ENCODE data around the gene UNC45A.
A peak's percentile ranks its signal among the peaks of the same experiment; 100 is the strongest.
"Not testable (repeated sequence)": the region's sequence is repeated elsewhere in the genome, so short reads cannot be mapped to it uniquely, and the experiment has no call there.

Gene UNC45A

GRCh38 chr15:90897131-90897655 is 37.9 kb upstream of the UNC45A start:
- not testable (repeated sequence) for H3K9ac ChIP-seq (ENCODE audit: low read depth, low read length)

DNA sequence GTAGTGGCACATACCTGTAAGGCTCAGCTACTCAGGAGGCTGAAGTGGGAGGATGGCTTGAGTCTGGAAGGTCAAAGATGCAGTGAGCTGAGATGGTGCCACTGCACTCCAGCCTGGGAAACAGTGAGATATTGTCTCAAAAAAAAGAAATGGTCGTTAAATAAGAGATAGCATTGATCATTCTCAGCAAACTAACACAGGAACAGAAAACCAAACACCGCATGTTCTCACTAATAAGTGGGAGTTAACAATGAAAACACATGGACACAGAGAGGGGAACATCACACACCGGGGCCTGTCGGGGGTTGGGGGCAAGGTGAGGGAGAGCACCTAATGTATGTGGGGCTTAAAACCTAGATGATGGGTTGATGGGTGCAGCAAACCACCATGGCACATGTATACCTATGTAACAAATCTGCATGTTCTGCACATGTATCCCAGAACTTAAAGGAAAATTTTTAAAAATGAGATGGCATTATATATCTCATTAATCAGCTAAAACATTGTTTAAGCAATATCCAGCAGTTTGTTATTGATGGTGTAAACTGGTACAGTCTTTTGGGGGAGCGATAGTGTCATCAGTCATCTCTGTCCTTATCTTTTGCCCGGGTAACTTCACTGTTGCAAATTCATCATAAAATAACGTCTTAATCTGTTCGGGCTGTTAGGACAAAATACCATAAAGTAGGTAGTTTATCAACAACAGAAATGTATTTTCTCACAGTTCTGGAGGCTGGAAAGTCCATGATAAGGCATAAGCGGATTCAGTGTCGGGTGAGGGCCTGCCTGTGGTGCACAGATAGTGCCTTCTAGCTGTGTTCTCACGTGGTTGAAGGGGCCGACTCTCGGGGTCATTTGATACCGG is 33.7 kb upstream of the UNC45A start:
- Histone ChIP-seq H3K9me3 (ENCODE audit: control insufficient read depth, insufficient read depth, low read length) (no peaks in the 10 kb centered on the region), H3K4me1 (ENCODE audit: insufficient read depth, low read length) (no peaks in the 10 kb centered on the region), H3K36me3 (ENCODE audit: insufficient read depth, low read length) (no peaks in the 10 kb centered on the region), H3K9ac (ENCODE audit: low read depth, low read length) (peak overlapping the region; percentile 81; the same call in 1 of the 2 replicates)

More at GRCh38 chr15:90897131-90897655, 37.9 kb upstream of the UNC45A start:
- not testable (repeated sequence) for H3K4me1 ChIP-seq (ENCODE audit: insufficient read depth, low read length); H3K9me3 ChIP-seq (ENCODE audit: control insufficient read depth, insufficient read depth, low read length); H3K36me3 ChIP-seq (ENCODE audit: insufficient read depth, low read length)

DNA sequence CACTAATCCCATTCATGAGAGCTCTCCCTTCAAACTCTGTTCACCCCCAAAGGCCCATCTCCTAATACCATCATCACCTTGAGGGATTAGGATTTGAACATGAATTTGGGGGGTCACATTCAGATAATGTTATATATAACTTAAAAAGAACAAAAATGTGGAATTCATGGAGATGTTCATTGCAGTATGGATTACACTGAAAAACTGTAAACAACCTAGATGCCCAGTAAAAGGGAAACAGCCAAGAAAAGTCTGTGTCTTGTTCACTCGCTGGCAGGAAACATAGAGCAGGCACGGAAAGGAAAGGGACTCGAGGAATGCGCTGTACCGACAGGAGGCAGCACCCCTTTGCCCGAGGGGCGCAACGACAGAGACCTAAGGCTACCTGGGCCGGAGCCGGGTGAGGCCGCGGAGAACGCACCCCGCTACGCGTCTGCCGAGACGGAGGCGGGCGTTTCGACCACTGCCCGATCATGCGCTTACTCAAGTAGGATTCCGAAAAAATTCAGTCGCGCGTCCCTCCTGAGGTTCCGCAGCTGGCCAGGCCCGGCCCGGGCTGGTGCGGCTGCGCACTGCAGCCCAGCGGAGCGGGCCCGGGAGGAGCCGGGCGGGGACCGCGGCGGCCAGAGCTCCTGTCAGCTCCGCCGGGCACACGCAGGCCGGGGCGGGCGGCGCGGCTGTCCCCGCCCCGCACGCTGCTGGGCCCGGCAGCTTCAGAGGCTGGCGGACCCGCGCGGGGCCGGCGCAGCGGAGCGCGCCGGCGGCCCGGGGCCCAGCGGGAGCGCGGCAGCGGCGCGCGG is 32.8 kb upstream of the UNC45A start:
- H3K9ac ChIP-seq (ENCODE audit: low read depth, low read length), result peak overlapping the region; percentile 81
- no peaks in the 10 kb centered on the region for H3K36me3 ChIP-seq (ENCODE audit: insufficient read depth, low read length)
- H3K9me3 ChIP-seq (ENCODE audit: control insufficient read depth, insufficient read depth, low read length), result no peaks in the 10 kb centered on the region
- H3K4me1 ChIP-seq (ENCODE audit: insufficient read depth, low read length), result no peaks in the 10 kb centered on the region

GRCh38 chr15:90902840-90903732 is 32.0 kb upstream of the UNC45A start, which contains the start of gene MAN2A2:
Gene MAN2A2 (plus strand): TSS chr15:90903302. CDS start chr15:90904208, 906 bp downstream.
- H3K4me1 ChIP-seq (ENCODE audit: insufficient read depth, low read length), result no peaks in the 10 kb centered on the region
- no peaks in the 10 kb centered on the region for H3K9me3 ChIP-seq (ENCODE audit: control insufficient read depth, insufficient read depth, low read length)
- H3K9ac ChIP-seq (ENCODE audit: low read depth, low read length), result peak within 1 kb of the TSS; percentile 81
- no peaks in the 10 kb centered on the region; the same call in 1 of the 2 replicates for H3K36me3 ChIP-seq (ENCODE audit: insufficient read depth, low read length)

- Histone ChIP-seq H3K4me1 (ENCODE audit: insufficient read depth, low read length) (no peaks in the 10 kb centered on the region), H3K36me3 (ENCODE audit: insufficient read depth, low read length) (no peaks in the 10 kb centered on the region; the same call in 1 of the 2 replicates), H3K9ac (ENCODE audit: low read depth, low read length) (peak overlapping the region; percentile 81), H3K9me3 (ENCODE audit: control insufficient read depth, insufficient read depth, low read length) (no peaks in the 10 kb centered on the region)
Measured at GRCh38 chr15:90903733-90904536, 31.1 kb upstream of the UNC45A start.

DNA sequence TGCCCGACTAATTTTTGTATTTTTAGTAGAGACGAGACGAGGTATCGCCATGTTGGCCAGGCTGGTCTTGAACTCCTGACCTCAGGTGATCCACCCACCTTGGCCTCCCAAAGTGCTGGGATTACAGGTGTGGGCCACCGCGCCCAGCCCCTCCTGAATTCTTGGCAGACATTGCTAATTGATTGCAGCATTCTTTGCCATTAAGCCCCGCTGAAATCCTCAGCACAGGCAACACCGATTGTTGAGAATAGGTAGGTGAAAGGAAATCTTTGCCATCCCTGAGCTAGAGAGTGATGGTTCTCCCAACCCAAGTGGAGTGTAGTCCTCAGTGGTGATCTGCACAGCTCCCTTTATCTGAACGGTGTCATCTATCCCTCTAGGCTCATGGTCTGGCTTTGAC is 30.3 kb upstream of the UNC45A start:
- Histone ChIP-seq H3K9ac (ENCODE audit: low read depth, low read length) (no peak overlapping the region), H3K4me1 (ENCODE audit: insufficient read depth, low read length) (no peaks in the 10 kb centered on the region), H3K9me3 (ENCODE audit: control insufficient read depth, insufficient read depth, low read length) (no peaks in the 10 kb centered on the region), H3K36me3 (ENCODE audit: insufficient read depth, low read length) (no peaks in the 10 kb centered on the region; the same call in 1 of the 2 replicates)

DNA sequence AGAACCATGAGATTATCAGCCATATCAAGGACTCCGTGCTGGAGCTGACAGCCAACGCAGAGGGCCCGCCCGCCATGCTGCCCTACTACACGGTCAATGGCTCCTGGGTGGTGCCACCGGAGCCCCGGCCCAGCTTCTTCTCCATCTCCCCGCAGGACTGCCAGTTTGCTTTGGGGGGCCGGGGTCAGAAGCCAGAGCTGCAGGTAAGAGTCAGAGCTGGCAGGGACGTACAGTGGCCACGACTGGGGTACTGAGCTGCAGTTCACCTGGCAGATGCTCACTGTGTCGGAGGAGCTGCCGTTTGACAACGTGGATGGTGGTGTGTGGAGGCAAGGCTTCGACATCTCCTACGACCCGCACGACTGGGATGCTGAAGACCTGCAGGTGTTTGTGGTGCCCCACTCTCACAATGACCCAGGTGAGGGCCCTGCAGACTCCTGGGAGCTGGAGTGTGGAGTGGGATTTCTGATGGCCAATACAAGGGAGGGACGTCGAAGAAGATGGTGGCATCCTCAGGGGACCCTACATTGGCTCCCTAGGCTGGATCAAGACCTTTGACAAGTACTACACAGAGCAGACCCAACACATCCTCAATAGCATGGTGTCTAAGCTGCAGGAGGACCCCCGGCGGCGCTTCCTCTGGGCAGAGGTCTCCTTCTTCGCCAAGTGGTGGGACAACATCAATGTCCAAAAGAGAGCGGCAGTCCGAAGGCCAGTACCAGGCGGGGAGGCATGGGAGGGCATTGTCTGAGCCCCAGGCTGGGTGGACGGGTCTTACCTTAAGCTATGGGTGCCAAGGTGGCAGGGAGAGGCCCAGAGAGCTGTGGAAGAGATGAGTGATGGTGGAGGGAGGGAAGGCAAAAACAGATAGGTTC is 29.5 kb upstream of the UNC45A start:
- Histone ChIP-seq H3K4me1 (ENCODE audit: insufficient read depth, low read length) (no peaks in the 10 kb centered on the region), H3K36me3 (ENCODE audit: insufficient read depth, low read length) (no peaks in the 10 kb centered on the region; the same call in 1 of the 2 replicates), H3K9ac (ENCODE audit: low read depth, low read length) (no peak overlapping the region)

DNA sequence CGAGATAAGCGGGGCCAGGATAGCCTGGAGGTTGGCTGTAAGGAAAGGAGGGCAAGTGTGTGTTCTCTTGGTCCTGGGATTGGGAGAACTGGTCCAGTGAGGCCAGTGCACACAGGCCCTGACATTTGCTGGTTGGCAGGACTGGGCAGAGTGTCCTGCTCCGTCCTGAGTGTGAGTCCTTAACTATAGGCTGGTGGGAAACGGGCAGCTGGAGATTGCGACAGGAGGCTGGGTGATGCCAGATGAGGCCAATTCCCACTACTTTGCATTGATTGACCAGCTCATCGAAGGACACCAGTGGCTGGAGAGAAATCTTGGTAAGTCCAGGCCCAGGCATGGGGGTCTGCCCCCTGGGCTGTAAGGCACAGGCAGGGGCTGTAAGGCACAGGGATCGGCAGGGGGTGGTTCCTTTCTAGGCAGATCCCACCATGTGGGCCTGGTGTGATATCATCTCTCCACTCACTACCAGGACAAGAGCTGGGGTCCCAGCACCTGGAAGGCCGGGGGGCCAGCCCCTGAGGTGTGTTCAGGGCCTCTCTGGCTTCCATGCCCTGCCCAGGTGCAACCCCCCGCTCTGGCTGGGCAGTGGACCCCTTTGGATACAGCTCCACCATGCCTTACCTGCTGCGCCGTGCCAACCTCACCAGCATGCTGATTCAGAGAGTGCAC is 28.8 kb upstream of the UNC45A start:
- H3K9me3 ChIP-seq (ENCODE audit: control insufficient read depth, insufficient read depth, low read length), result no peaks in the 10 kb centered on the region
- no peak overlapping the region for H3K9ac ChIP-seq (ENCODE audit: low read depth, low read length)
- H3K36me3 ChIP-seq (ENCODE audit: insufficient read depth, low read length), result no peaks in the 10 kb centered on the region; the same call in 1 of the 2 replicates
- H3K4me1 ChIP-seq (ENCODE audit: insufficient read depth, low read length), result no peaks in the 10 kb centered on the region

More for the DNA sequence above, 29.5 kb upstream of the UNC45A start:
- H3K9me3 ChIP-seq (ENCODE audit: control insufficient read depth, insufficient read depth, low read length), result no peaks in the 10 kb centered on the region

DNA sequence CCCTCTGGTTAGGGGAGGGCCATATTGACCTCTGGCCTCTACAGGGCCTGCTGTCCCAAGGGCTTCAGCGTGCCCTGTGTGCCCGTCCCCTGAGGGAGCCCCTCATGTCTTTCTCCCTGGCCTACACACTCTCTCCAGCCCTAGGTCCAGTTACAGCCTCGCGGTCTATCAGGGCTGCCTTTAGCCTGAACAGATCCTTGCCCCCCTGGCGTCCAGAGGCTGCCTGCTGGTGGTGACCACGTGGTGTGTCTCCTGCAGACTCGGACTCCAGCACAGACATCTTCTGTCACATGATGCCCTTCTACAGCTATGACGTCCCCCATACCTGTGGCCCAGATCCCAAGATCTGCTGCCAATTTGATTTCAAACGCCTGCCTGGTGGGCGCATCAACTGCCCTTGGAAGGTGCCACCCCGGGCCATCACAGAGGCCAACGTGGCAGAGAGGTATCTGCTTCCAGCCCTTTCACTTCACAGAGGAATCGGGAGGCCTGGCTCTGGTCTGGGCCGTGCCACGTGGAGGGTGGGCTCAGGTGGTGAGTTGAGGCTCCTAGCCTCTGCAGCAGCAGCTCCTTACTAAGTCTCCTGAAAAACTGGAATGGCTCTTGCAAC is 27.9 kb upstream of the UNC45A start:
- no peaks in the 10 kb centered on the region for H3K9me3 ChIP-seq (ENCODE audit: control insufficient read depth, insufficient read depth, low read length)
- no peak overlapping the region for H3K9ac ChIP-seq (ENCODE audit: low read depth, low read length)
- no peaks in the 10 kb centered on the region; the same call in 1 of the 2 replicates for H3K36me3 ChIP-seq (ENCODE audit: insufficient read depth, low read length)
- no peaks in the 10 kb centered on the region for H3K4me1 ChIP-seq (ENCODE audit: insufficient read depth, low read length)

DNA sequence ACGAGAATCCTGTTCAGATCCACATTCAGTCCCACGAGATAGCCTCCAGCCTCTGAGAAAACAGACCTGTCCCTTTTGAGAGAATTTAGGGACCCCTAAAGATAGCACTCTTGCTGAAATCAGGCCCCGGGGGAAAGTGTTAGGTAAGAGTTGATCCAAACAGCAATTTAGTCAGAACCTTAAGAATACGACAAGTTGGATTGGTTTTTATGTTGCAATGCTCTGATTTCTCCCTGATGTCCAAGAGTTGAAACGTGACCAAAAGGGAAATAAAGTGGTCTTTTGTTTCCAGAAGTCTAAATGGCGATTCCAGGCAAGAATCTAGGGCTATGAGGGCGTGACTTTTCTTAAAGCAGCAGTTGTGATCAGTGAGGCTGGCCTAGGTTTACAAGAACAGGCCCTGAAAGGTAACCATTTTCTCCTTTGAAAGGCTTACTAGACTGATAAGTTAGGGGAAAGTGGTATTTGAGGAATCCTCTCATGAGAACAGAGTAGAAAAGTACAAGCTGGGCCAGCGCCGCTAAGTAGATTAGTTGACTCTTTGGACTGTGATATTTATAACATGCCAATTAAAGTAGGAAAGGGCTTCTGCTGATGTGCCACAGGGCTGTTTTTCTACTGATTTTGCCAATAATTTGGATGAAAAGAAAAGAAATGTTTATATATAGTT is 27.1 kb upstream of the UNC45A start:
- no peak overlapping the region for H3K9ac ChIP-seq (ENCODE audit: low read depth, low read length)
- H3K36me3 ChIP-seq (ENCODE audit: insufficient read depth, low read length), result no peaks in the 10 kb centered on the region; the same call in 1 of the 2 replicates
- no peaks in the 10 kb centered on the region for H3K9me3 ChIP-seq (ENCODE audit: control insufficient read depth, insufficient read depth, low read length)
- H3K4me1 ChIP-seq (ENCODE audit: insufficient read depth, low read length), result no peaks in the 10 kb centered on the region

DNA sequence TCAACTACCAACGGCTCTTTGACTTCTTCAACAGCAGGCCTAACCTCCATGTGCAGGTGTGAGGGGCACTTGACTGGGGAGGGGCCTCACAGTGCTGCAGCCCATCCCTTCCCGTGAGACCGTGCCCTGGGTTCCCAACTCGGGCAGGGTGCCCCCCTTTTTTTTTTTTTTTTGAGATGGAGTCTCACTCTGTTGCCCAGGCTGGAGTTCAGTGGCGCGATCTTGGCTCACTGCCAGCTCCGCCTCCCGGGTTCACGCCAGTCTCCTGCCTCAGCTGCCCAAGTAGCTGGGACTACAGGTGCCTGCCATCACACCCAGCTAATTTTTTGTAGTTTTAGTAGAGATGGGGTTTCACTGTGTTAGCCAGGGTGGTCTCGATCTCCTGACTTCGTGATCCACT is 25.6 kb upstream of the UNC45A start:
- not testable (repeated sequence) for H3K36me3 ChIP-seq (ENCODE audit: insufficient read depth, low read length); H3K9me3 ChIP-seq (ENCODE audit: control insufficient read depth, insufficient read depth, low read length); H3K4me1 ChIP-seq (ENCODE audit: insufficient read depth, low read length); H3K9ac ChIP-seq (ENCODE audit: low read depth, low read length)
